IPS DF 4.7 (cell line): ENCODE data around the gene PARPBP.
"Not testable (repeated sequence)": the region's sequence is repeated elsewhere in the genome, so short reads cannot be mapped to it uniquely, and the experiment has no call there.

Experiments used
- DNase-seq: peaks from one replicate; pipeline ENCODE4 v3.0.0-alpha.2; 2013; ENCODE audit warnings: low spot score; ENCODE audit errors: extremely low read depth

The PARPBP gene

DNA sequence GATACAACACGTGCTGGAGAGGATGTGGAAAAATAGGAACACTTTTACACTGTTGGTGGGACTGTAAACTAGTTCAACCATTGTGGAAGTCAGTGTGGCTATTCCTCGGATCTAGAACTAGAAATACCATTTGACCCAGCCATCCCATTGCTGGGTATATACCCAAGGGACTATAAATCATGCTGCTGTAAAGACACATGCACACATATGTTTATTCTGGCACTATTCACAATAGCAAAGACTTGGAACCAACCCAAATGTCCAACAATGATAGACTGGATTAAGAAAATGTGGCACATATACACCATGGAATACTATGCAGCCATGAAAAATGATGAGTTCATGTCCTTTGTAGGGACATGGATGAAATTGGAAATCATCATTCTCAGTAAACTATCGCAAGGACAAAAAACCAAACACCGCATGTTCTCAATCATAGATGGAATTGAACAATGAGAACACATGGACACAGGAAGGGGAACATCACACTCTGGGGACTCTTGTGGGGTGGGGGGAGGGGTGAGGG is 27.1 kb downstream of the PARPBP start:
- not testable (repeated sequence) for DNase-seq

DNA sequence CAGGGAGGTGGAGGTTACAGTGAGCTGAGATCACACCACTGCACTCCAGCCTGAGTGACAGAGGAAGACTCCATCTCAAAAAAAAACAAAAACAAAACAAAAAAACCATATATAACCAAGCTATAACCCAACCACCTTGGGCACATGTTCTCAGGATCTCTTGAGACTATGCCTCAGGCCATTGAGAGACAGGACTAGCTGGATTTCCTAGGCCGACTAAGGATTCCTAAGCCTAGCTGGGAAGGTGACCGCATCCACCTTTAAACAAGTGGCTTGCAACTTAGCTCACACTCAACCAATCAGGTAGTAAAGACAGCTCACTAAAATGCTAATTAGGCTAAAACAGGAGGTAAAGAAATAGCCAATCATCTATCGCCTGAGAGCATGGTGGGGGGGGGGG is 35.2 kb downstream of the PARPBP start:
- DNase-seq: not testable (repeated sequence)

DNA sequence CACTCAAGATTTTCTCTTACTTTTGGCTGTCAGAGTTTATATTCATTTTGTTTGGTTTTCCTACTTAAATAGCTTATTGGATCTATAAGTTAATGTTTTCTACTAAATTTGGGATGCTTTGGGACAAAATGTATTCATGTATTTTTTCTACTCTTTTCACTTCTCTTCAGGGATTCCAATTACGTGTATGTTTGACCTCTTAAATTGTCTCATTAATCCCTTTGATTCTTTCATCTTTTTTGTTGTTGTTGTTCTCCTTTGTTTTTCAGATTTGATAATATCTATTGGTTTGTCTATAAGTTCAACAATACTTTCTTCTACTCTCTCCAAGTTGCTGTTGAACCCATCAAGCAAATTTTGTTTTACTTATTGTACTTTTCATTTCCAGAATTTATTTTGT is 43.4 kb downstream of the PARPBP start:
- no peak for DNase-seq

DNA sequence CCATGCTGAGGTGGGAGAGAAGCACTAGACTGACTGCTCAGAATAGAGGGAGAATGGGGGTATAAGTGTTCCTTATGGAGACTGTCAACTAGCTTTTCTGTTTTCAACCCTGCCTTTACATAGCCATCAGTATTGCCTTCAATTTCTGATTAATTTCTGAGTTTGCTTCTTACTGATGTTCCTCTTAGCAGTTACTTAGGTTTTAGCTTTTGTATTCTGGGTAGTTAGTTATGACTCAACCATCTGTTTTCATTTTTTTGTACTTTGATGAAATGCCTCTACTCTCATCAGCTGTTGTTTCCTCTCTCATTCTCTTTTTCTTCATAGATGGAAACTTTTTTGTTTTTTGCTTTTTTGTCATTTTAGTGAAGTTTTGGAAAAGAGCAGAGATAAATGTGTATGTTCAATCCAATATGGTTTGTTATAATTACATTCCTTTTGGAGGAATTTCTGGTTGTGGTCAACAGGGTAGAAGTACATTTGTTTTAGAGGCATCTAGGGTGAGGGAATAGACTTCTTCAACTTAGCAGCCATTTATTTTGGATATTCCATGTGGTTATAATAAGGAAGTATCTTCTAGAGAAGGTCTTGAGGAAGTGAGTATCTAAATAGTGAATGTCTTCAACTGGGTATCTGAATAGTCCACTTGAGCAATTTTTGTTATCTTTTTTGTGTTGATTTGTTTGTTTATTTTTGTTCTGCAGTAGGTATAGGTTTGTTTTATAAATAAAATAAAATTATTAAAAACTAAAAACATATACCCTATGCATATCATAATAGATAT is 48.0 kb downstream of the PARPBP start:
- no peak for DNase-seq

DNA sequence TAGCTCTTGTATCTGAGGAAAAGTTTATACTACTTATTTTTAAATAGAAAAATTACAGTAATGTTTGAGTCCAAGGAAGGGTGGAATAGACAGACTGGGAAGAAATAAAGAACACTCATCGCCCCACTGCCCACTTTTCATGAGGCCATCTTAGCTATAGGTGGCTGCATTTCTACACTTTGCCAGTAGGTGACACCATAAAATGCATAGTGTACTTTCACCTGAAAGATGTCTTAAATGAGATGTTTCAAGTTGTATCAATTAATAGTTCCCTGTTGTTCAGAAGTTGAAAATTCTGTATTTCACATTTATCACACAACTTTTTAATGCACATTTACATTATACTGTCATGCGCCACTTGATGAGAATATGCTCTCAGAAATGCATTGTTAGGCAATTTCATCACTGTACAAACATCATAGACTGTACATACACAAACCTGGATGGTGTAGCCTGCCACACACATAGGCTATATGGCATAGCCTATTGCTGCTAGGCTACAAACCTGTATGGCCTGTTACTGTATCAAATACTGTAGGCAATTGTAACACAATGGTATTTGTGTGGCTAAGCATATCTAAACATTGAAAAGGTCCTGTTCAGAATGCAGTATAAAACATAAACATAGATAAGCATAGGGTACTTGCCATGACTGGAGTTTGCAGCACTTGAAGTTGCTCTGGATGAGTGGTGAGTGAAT is 50.1 kb downstream of the PARPBP start:
- no peak for DNase-seq

DNA sequence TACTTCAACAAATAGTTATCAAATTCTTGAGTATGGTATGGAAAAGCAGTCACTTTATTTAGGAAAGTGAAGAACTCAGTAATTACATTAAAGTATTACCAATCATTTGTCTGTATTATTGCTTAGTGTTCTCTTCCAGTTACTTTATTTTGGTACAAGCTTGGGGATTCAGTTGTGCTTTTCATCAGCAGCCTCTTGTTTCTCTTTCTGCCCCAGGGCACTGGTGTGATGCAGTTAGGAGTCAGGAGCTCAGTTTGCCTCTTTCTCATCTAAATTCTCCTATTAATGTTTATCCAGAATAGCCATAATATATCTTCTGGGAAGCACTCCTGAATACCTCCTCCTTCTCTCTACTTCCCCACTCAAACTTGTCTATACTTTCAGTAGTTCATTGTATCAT is 52.0 kb downstream of the PARPBP start:
- no peak for DNase-seq

DNA sequence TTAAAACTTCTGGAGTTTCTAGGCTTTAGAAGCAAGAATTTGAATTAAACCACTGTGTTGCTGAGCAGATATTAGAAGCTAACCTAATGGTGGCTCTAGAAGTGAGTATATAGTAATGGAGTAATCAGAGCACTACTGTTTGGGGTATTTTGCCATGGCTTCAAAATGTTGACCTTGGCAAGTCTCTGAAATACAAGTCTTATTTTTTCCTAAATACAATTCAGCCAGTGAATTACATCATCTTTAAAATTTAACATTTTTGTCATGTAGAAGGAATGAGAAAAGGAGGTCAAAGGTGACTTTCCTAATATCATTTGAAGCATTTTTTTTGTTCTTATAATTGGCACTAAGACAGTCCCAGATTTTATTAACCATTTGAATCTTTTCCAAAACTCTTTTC is 52.5 kb downstream of the PARPBP start:
- DNase-seq: no peak

DNA sequence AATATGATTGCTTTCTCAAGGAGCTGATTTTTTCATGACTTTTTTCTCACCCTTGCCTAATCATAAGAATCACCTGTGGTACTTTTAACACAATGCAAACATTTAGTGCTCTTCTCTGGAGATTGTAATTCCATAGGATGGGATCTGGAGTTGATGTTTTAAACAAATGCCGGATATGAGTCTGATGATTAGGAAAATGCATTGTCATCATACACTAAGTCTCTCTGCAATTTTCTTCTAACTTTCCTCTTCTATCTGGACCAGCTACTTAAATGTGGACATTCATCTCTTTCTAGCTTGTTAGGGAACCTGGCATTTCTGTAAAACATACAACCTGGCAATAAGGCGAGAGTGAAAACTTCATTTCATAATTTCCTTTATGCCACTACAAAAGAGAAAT is 54.1 kb downstream of the PARPBP start:
- DNase-seq: no peak

DNA sequence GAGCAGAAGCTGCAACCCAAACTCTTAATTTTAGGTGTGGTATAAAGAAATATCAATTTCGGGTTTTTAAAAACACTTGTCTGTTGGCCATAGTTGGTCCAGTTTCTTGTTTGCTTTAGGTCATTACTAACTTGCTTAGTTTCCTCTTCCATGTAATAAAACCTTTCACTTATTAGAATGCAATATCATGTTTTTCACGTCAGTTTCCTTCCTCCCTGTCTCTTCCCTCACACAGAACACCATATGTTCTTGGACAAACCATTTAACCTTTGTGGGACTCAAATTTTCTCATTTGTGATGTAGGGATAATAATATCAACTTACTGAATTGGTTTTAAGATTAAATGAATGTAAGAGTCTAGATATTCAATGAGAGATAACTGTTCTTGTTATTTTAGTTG is 54.8 kb downstream of the PARPBP start:
- DNase-seq: no peak

DNA sequence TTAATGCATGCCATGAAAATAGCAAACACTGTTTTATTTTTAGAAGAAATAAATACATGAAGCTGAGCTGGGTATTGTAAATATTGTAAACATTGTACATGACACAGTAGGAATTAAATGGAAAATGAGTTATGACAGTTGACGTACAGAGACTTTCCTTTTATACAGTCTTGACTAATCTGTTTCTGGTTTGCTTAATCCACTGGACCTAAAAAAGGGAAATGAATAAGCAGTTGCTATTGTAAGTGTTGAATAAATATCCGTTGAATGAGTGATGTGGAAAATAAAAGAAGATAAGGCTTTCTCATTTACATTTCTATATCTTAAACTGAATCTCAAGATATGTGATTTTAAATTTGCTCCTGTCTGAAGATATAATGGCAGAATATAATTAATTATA is 62.7 kb downstream of the PARPBP start:
- no peak for DNase-seq

DNA sequence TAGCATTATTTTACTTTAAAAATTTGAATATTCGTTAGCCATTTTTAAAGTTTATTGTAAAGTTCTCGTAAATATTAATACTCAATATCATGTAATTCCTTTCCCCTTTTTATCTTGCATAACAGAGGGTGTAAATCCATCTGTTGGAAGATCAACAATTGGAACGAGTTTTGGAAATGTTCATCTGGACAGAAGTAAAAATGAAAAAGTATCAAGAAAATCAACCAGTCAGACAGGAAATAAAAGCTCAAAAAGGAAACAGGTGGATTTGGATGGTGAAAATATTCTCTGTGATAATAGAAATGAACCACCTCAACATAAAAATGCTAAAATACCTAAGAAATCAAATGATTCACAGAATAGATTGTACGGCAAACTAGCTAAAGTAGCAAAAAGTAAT is 75.8 kb downstream of the PARPBP start:
- no peak for DNase-seq

DNA sequence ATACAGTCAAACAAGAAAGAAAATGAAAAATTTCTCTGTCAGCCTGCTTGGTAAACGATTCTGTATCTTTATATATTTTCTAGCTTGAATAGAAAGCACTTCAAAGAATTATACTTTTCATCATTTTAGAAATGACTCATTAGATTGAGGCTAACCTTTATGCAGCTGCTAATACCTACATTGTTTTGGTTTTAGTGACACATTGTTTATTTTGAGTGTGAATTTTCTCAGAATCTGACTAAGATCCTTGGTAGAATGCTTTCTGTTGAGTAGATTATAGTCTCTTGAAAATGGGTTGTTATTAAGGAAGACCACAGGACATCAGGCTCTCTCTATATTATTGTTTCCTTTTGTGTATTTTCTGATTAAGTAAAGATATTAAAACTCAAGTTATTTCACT is 77.8 kb downstream of the PARPBP start, which contains the start of gene PMCH:
Gene PMCH, minus strand, starts transcription at position 45 of the 400 bp plus-strand sequence. CDS start 63 bp downstream, outside the sequence.
- no peak for DNase-seq

DNA sequence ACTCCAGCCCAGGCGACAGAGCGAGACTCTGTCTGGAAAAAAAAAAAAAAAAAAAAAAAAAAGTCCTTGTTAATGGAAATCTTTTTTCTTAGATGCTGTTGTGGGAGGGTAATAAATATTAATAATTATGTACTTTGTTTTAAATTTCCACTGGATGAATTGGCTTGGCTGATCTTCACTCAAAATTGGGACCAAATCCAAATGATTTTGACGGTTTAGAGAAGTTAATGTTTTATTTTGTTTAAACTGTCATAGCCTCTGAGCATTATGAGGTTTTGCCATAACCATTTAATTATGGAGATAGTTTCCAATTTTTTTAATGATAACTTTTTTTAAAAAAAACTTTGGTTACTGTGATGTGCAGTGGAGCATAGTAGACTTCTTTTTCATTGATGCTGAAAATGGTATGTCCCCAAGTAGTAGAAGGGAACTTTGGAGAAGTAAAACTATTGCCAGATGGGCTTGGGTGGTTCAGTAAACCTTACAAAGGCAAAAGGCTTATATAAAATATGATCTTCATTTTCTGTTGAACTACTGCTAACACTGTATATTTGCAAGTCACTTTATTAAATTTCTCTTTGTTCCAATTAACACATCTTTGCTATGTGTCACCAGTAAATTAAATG is 81.6 kb downstream of the PARPBP start:
- no peak for DNase-seq

DNA sequence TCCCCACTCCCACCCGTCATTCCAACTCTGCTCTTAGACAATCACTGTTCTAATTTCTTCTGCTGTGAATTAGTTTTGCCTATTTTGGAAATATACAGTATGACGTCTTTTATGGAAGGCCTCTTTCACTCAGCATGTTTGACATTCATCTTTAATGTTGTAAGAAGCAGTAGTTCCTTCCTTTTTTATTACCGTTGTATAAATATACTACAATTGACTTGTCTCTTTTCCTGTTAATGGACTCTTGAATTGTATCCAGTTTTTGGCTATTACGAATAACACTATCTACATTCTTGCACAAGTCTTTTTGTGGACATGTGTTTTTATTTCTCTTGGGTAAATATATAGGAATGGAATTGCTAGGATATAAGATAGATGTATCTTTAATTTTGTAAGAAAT is 82.6 kb downstream of the PARPBP start:
- DNase-seq: no peak

DNA sequence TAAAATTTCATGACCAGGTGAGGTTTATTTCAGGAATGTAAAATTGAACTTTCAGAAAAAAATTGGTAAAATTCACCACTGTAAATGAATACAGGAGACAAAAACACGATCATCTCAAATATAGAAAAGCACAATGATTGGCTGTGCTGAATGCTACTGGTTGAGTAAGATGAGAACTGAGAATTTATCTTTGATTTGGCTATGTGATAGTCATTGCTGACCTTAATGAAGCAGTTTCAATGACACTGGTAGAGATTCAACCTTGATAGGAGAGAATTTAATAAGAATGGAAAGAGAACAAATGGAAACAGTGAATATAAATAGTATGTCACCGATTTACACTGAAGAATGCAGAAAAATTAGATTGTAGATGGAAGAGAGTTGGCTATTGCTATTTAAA is 84.0 kb downstream of the PARPBP start:
- no peak for DNase-seq

DNA sequence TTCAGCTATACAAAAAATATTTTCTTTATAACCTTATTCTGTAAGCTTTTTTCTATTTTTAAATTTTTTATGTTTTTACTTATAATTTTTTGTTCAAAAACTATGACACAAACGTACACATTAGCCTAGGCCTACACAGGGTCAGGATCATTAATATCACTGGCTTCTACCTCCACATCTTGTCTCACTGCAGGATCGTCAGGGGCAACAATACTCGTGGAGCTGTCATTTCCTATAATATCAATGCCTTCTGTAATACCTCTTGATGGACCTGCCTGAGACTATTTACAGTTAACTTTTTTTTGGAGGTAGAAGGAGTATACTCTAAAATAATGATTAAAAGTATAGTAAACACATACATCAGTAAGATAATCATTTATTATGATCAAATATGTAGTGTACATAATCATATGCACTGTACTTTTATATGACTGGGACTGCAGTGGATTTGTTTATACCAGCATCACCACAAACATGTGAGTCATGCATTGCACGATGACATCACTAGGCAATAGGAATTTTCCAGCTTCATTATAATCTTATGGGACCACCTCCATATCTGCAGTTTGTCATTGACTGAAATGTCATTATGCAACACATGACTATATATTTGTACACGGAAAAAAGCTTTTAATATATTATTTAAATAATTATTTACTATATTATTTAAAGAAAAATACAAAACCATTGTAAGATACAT is 96.2 kb downstream of the PARPBP start:
- no peak for DNase-seq

DNA sequence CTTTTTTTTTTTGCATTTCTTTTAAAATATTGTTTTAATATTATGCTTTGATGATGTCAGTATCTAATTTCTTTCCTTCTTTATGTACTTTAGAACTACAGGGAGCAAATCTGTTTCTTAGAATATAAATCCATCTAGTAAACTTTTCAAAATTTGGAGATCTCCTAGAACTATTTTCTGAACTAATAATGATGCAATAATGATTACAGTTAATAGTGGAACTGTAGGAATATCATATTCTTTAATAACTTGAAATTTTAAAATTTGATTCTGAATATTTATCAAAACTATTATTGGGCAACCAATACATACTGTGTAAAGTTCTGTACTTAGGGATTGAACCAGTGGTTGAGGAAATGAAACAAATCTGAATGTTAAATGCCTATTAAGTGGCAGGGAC is 100.8 kb downstream of the PARPBP start:
- no peak for DNase-seq

DNA sequence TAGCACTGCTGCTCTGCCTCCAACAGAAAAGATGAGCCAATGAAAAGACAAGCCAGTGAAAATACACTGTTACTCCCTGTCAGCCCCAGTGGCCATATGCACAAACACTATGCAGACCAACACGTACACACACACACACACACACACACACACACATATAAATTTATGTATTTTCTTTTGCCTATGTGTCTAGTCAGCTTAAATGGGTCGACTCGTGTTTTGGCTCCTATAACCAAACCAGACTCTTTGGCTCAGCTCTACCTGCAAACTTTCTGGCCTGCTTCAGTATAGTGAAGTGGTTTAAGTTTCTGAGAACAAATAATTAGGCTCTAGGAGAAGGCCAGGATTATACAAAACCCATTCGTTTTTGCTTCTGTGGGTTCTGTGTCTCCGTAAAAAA is 108.0 kb downstream of the PARPBP start:
- no peak for DNase-seq

DNA sequence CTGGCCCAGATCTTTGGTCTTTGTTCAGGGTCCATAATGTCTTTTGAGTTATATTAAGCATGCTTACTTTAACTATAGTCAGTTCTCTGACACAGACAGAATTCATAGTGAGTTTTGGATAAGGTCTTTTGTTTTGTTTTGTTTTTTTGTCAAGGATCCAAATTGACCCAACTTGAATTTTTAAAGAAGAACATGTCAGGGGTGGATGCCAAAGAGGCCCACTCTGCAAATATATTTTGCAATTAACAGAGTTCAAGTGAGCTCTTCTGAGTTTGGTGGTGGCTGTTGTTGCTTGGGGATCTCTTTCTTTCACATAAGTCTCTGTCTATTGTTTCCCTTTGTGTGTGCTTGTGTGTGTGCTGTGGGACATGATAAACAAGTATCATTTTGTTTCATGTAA is 112.1 kb downstream of the PARPBP start:
- no peak for DNase-seq

DNA sequence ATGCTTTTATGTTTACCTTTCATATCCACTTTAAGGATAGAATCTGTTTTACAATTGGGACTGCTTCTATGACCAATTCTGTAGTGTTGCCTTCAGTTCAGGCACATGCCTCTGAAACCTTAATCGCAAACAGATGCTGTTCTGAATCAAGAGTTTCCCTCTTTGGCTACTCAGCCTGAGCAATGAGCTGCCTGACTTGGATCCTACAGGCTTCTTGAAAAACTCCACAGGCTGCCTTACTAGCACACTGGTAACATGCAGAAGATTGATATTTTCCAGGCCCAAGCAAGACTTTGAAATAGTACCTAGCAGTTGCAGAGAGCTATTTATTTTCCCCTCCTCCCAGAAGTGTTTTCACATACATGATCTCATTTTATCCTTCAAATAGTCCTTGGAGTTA is 112.5 kb downstream of the PARPBP start:
- DNase-seq: no peak

DNA sequence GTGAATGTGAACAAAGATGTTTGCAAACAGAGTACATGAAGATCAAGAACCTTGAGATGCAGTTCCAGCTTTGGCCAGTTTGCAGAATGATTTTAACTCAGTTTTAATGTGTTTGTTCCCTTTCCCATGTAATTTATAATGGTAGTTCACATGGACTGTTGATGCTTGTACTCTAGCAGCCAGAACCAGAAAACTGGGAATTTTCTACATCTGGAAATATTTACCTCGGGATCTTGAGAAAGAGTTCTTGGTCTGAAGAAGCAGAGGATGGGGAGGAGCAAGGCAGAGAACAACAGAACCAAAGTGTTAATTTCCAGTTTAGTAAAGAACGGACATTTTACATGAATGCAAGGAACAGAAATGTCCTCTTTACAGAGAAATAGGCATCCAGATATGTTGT is 114.6 kb downstream of the PARPBP start:
- no peak for DNase-seq

DNA sequence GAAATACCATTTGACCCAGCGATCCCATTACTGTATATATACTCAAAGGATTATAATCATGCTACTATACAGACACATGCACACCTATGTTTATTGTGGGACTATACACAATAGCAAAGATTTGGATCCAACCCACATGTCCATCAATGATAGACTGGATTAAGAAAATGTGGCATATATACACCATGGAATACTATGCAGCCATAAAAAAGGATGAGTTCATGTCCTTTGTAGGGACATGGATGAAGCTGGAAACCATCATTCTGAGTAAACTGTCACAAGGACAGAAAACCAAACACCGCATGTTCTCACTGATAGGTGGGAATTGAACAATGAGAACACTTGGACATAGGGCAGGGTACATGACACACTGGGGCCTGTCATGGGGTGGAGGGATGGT is 120.9 kb downstream of the PARPBP start:
- not testable (repeated sequence) for DNase-seq
